Erythroblast (primary cell): ENCODE results near the gene UEVLD.

ENCODE experiments used
- GATA1 ChIP-seq: IDR thresholded peaks from 2 replicates; pipeline ENCODE4 v1.6.1; 2011; ENCODE audit warnings: low read depth, mild to moderate bottlenecking, control low read depth, low read length, moderate library complexity
- POLR2A ChIP-seq: IDR thresholded peaks from 2 replicates; pipeline ENCODE4 v1.6.1; 2011; ENCODE audit warnings: mild to moderate bottlenecking, low read length

GRCh38 chr11:18612394-18612793 is 23.9 kb upstream of the UEVLD start:
- TF ChIP-seq POLR2A = no peak
- no peak for TF ChIP-seq GATA1
